Right lobe of liver (tissue), 6 donors: ENCODE results near the gene RNF152. TPM values are rescaled to one million over a fixed set of nuclear protein-coding genes. Genes with fewer than 3 reads are reported as not detected.
A peak's percentile ranks its signal among the peaks of the same experiment; 100 is the strongest.

Experiments
- ATAC-seq, 4 donors: fragments of 200-7000 bp; cut with Tn5 transposase; one replicate each; pipeline ENCODE4 v1.9.1; 2020; ENCODE audit warnings: mild to moderate bottlenecking in 4 of 4, moderate library complexity in 4 of 4
- DNase-seq, 3 donors: peaks; one replicate each; pipeline ENCODE4 v3.0.0-alpha.2; 2020
- H3K27ac ChIP-seq, 3 donors: fragments of 200-600 bp; one replicate each; pipeline ENCODE4 v1.8.0; 2022
- H3K27me3 ChIP-seq, 2 donors: fragments of 200-600 bp; one replicate each; pipeline ENCODE4 v1.8.0; 2022
- H3K36me3 ChIP-seq, 4 donors: fragments of 200-600 bp; sonication (generic) in 1 of 4; one replicate each; pipeline versions ENCODE4 v1.5.1 to v1.8.0; 2017 to 2022; ENCODE audit warnings: control low read depth in 1 of 4
- H3K4me1 ChIP-seq, 4 donors: fragments of 200-600 bp; sonication (generic) in 1 of 4; one replicate each; pipeline versions ENCODE4 v1.5.1 to v1.8.0; 2017 to 2022; ENCODE audit warnings: control low read depth in 1 of 4
- H3K4me3 ChIP-seq, 3 donors: fragments of 200-600 bp; one replicate each; pipeline ENCODE4 v1.8.0; 2022
- H3K9me3 ChIP-seq, 4 donors: fragments of 200-600 bp; sonication (generic) in 1 of 4; one replicate each; pipeline versions ENCODE4 v1.5.1 to v1.8.0; 2017 to 2022; ENCODE audit warnings: control low read depth in 1 of 4
- POLR2A ChIP-seq: fragments of 450-650 bp; IDR thresholded peaks from one replicate; pipeline ENCODE4 v1.6.1; 2017; ENCODE audit warnings: antibody characterized with exemption, mild to moderate bottlenecking
- WGBS: methylation state at CpG from one replicate; pipeline ENCODE4 v1.1.6; 2018; ENCODE audit warnings: low coverage, low lambda C conversion rate; ENCODE audit not compliant: insufficient coverage; ENCODE audit errors: missing lambda C conversion rate; 5-methylcytosine and 5-hydroxymethylcytosine counted together
- intact Hi-C, 2 donors: fragments of 100-400 bp; cut with DNase I; formaldehyde crosslinking; loops; one replicate each; pipeline versions ENCODE4 v1.11.2 to v1.14.1; 2022
- total RNA-seq, 6 experiments: library from RNA; depleted of rRNA in 2 of 6; stranded (reverse); fragments of >200 nt in 2 of 6; fragmentation: NEBNext Ultra II Directional in 3 of 6; extraction: Animal tissue kit (Norgen Biotek cat#: 25700) in 3 of 6; gene quantifications; one replicate each; pipeline versions ENCODE4 v1.1.0 to v1.2.4, GENCODE V29; 2016 to 2023
- TF ChIP-seq, protein P1 (sequence below), 4 donors: fragments of 200-600 bp in 3 of 4; fragments of 450-650 bp in 1 of 4; IDR thresholded peaks; one replicate each; pipeline versions ENCODE4 v1.5.1 to v1.8.0; 2016 to 2022; ENCODE audit warnings: antibody characterized with exemption in 4 of 4, mild to moderate bottlenecking in 2 of 4
- donor health status: DM: no; HTN: yes; CAD: no.
- donor health status: DM: no; HTN: no; CAD: no.
- donor health status: DM: no; HTN: no; CAD: no.
- donor health status: DM: no; HTN: yes; CAD: no.
- donor health status: DM: no; HTN: yes; CAD: no.

Gene RNF152
- total RNA-seq, 6 experiments from 2014 or later: 19.5 to 101 (median 54.1) TPM

DNA sequence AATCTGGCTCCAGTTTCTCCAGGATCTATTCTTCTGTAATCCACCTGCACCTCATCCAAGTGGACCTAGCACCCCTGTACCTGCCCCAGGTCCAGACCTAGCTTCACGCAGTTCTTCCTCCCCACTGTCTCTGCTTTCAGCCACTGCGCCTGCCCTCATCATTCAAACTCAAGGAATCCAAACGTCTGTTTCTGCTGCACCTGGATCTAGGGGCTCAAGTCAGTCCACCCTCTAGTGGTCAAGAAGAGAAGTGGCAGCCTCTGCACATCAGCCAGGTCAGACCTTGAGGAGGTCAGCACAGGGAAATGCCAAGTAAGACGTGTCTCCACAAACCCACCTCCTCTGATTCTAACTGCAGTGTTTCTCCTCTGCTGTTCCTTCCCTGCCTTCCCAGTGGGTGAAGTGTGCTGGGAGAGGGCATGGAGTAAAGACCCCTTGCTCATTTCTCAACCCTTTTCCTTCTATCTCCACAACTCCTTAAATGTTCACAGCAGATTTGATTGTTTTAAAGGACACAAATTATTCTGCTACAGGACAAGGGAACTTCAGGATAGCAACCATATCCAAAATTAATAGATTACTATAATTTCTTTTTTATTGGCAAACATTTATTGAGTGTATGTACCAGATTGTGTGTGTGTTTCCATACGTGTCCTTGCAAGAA, 8.6 kb upstream of the RNF152 start:
- ATAC-seq: peak; percentile 51 to 68 (median 64)
- Histone ChIP-seq H3K4me3 (no peak overlapping the region), H3K4me1 (peaks cover 0 to 34% (median 9%) of the 10 kb centered on the region in 4 donors), H3K36me3 (no peaks in the 10 kb centered on the region), H3K9me3 (no peaks in the 10 kb centered on the region), H3K27me3 (no peaks in the 10 kb centered on the region), H3K27ac (peak overlapping the region in 1 of 3 donors; percentile 73)
- DNase-seq: peak in 1 of 3 donors; percentile 52
- TF ChIP-seq, protein P1, sequence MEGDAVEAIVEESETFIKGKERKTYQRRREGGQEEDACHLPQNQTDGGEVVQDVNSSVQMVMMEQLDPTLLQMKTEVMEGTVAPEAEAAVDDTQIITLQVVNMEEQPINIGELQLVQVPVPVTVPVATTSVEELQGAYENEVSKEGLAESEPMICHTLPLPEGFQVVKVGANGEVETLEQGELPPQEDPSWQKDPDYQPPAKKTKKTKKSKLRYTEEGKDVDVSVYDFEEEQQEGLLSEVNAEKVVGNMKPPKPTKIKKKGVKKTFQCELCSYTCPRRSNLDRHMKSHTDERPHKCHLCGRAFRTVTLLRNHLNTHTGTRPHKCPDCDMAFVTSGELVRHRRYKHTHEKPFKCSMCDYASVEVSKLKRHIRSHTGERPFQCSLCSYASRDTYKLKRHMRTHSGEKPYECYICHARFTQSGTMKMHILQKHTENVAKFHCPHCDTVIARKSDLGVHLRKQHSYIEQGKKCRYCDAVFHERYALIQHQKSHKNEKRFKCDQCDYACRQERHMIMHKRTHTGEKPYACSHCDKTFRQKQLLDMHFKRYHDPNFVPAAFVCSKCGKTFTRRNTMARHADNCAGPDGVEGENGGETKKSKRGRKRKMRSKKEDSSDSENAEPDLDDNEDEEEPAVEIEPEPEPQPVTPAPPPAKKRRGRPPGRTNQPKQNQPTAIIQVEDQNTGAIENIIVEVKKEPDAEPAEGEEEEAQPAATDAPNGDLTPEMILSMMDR (IDR thresholded peaks at IDR 0.05): peak; percentile 68 to 87 (median 86)
- no peak for TF ChIP-seq POLR2A
- 22% methylated on average over 5 of the region's 5 CpGs for WGBS
- intact Hi-C loops: no loop called here

DNA sequence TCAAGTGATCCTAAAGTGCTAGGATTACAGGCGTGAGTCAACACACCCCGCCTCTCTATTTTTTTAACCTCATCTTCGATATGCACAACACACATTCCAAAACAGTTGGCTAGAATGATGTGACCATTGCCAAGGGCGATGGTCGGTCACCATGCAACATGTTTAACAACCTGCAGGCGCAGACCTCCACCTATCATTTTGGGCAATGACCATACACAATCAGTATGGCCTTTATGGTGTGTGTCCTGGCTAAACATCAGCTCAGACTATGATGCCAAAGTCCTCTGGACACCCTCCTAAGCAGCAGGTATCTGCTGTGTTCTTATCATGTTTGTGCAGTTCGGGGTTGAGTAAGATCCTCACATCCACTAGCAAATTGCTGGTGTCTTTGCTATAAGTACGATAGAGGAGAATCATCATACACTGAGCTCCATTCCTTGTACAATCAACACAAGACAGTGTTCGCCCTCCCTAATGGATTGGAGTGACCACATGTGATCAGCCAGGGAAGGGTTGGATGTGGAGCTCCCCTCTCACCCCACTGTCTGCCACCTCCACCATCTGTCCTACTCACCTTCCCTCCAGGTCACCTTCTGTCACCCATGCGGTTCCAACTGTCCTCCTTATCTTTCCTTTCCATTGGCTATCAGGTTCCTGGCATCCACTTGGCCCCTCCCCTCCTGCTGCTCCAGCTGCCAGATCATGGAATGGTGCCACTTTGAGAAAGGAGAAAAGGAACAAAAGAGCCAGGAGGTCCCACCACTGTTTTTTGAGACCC, 7.9 kb upstream of the RNF152 start:
- DNase-seq (peak in 1 of 3 donors; percentile 52), ATAC-seq (peak; percentile 38 to 67 (median 51))
- H3K36me3 ChIP-seq: no peaks in the 10 kb centered on the region
- no peaks in the 10 kb centered on the region for H3K27me3 ChIP-seq
- H3K27ac ChIP-seq: peak overlapping the region in 2 of 3 donors; percentile 31 to 73
- TF ChIP-seq POLR2A: no peak
- TF ChIP-seq, protein P1 (IDR thresholded peaks at IDR 0.05): no peak
- peaks cover 0 to 35% (median 11%) of the 10 kb centered on the region in 4 donors for H3K4me1 ChIP-seq
- 35% methylated on average over 9 of the region's 10 CpGs for WGBS
- H3K4me3 ChIP-seq: no peak overlapping the region
- intact Hi-C loops: no loop called here
- H3K9me3 ChIP-seq: no peaks in the 10 kb centered on the region

DNA sequence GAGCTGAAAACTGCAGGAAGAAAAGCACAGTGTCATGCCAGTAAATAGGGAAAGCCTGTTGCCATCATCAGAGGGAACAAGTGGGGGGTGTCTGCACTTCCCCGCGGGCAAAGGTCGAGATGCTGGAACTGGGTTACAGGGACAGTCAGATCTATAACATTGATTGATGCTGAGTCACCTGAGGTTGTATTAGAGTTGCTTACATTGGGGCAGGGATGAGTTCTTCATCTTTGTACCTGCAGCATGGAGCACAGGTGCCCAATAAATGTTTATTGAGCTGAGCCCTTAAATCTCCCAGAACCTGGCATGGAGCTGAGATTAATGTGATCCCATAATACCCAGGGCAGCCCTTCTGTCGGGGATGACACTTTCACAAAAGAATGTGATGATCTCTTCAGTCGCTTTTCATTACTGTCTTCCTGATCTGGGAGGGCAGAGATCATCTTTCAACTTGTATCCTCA, 5.9 kb upstream of the RNF152 start:
- peak; percentile 84 to 92 (median 89) for DNase-seq
- 20% methylated on average over 2 of the region's 5 CpGs for WGBS
- no peak overlapping the region for H3K4me3 ChIP-seq
- peak; percentile 51 to 81 (median 65) for ATAC-seq
- H3K27ac ChIP-seq: peak overlapping the region in 2 of 3 donors; percentile 61 to 73
- H3K27me3 ChIP-seq: no peaks in the 10 kb centered on the region
- H3K9me3 ChIP-seq: no peaks in the 10 kb centered on the region
- intact Hi-C loops: loop anchor here in 1 of 2 donors (10.0 kb wide), 1 partner anchor 264 kb away; no protein-coding TSS in a partner anchor
- TF ChIP-seq, protein P1 (IDR thresholded peaks at IDR 0.05): no peak
- TF ChIP-seq POLR2A: peak; percentile 12
- H3K36me3 ChIP-seq: no peaks in the 10 kb centered on the region
- peaks cover 0 to 42% (median 11%) of the 10 kb centered on the region in 4 donors for H3K4me1 ChIP-seq

DNA sequence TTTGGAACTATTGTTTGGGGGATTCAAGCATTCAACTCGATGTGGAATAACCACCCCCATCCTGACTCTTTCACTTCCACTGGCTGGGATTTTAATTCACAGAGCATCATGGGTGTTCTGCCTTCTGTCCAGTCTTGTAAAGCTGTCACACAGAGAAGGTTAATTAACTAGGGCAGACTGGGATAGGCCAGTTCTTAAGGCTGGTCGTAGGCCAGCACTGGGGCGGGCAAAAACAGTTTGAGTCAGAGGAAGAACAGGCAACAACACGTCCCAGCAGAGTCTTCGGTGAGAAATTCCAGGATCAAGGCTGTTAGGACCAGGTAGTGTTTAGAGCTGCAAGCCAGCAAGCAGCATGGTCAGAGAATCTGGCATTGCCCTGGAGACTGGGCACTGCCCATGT, 4.0 kb upstream of the RNF152 start:
- intact Hi-C loops: loop anchor here in 1 of 2 donors (10.0 kb wide), 1 partner anchor 262 kb away; no protein-coding TSS in a partner anchor
- Histone ChIP-seq H3K27ac (peak overlapping the region; percentile 62 to 80 (median 73)), H3K36me3 (peaks cover 0 to under 1% (median 0%) of the 10 kb centered on the region in 4 donors), H3K27me3 (no peaks in the 10 kb centered on the region), H3K9me3 (no peaks in the 10 kb centered on the region), H3K4me3 (no peak overlapping the region), H3K4me1 (peaks cover 0 to 42% (median 13%) of the 10 kb centered on the region in 4 donors)
- WGBS: 23% methylated on average over 5 of the region's 5 CpGs
- ATAC-seq (peak in 3 of 4 donors; percentile 3 to 28 (median 4)), DNase-seq (peak; percentile 54 to 77 (median 60))
- peak; percentile 50 for TF ChIP-seq POLR2A
- TF ChIP-seq, protein P1 (IDR thresholded peaks at IDR 0.05): no peak
